ENCODE results near the gene DDX27.

Gene DDX27

DNA sequence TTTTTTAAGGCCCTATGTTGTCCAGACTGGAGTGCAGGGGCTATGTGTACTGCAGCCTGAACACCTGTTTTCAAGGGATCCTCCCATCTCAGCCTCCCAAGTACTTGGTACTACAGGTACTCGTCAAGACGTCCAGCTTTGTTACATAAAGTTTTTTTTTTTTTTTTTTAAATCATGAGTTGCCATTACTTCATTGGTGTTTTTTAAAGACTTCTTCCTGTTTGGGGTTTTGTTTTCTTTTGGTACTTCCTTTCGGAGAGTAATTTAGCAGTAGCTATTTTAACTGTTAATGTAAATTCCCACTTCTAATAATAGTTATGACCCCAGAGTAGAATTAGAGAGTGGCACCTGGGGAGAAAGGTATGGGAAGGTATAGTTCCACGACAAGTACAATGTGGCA, 48.1 kb downstream of the DDX27 start:
- TF ChIP-seq, protein P1, sequence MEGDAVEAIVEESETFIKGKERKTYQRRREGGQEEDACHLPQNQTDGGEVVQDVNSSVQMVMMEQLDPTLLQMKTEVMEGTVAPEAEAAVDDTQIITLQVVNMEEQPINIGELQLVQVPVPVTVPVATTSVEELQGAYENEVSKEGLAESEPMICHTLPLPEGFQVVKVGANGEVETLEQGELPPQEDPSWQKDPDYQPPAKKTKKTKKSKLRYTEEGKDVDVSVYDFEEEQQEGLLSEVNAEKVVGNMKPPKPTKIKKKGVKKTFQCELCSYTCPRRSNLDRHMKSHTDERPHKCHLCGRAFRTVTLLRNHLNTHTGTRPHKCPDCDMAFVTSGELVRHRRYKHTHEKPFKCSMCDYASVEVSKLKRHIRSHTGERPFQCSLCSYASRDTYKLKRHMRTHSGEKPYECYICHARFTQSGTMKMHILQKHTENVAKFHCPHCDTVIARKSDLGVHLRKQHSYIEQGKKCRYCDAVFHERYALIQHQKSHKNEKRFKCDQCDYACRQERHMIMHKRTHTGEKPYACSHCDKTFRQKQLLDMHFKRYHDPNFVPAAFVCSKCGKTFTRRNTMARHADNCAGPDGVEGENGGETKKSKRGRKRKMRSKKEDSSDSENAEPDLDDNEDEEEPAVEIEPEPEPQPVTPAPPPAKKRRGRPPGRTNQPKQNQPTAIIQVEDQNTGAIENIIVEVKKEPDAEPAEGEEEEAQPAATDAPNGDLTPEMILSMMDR (conservative IDR thresholded peaks at IDR 0.05): no peak

DNA sequence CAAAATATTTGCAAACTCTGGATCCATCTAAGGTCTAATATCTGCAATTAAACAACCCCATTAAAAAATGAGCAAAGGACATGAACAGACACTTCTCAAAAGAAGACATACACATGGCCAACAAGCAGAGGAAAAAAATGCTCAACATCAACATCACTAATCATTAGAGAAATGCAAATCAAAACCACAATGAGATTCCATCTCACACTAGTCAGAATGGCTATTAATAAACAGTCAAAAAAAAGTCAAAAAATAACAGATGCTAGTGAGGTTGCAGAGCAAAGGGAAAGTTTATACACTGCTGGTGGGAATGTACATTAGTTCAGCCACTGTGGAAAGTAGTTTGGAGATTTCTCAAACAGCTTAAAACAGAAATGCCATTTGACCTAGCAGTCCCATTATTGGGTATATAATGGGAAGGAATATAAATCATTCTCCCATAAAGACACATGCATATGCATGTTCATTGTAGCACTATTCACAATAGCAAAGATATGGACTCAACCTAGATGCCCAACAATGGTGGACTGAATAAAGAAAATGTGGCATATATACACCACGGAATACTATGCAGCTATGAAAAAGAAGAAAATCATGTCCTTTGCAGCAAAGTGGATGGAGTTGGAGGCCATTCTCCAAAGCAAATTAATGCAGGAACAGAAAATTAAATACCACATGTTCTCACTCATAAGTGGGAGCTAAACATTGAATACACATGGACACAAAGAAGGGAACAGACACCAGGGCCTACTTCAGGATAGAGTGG, 49.6 kb downstream of the DDX27 start:
- H3K27ac ChIP-seq: no peak overlapping the region
- TF ChIP-seq, protein P1 (conservative IDR thresholded peaks at IDR 0.05): no peak

More for the DNA sequence above, 48.1 kb downstream of the DDX27 start:
- H3K27ac ChIP-seq: no peak overlapping the region

DNA sequence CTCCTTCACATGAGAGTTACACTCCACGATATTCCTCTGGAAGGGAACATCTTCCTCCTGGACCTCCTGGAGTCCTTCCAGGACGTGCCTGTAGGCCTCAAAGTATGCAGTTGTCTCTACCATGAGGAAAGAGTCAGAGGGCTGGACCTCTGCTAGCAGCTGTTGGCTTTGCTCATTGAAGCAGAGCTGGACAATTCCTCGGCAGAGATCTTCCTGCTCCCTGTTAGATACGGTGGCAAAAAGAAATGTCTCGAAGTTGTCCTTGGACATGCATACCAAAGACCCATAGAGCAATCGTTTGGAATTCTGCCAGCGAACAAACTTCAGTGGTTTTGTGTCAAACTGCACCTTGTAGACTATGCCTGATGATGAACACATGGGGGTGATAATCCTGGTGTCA, 51.0 kb downstream of the DDX27 start:
- no peak overlapping the region for H3K27ac ChIP-seq
- TF ChIP-seq, protein P1 (conservative IDR thresholded peaks at IDR 0.05): no peak

DNA sequence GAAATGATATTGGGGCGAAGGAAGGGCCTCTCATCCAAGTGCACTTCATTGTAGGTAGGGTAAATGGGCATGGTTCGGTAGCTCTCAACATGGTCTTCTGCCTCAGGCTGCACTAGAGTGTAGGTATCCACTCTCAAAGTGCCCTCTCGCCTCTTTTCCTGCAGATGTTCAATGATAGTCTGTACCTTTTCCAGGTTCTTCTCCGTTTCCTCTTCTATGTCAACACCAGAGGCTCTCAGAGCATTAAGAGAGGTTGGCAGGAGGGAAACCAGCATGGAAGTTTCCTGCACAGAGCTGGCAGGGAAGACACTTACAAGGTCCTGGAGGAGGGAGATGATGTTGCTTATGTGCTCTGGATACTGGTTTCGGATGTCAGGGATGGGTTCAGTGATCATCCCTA, 51.5 kb downstream of the DDX27 start:
- TF ChIP-seq, protein P1 (conservative IDR thresholded peaks at IDR 0.05): no peak
- no peak overlapping the region for H3K27ac ChIP-seq

DNA sequence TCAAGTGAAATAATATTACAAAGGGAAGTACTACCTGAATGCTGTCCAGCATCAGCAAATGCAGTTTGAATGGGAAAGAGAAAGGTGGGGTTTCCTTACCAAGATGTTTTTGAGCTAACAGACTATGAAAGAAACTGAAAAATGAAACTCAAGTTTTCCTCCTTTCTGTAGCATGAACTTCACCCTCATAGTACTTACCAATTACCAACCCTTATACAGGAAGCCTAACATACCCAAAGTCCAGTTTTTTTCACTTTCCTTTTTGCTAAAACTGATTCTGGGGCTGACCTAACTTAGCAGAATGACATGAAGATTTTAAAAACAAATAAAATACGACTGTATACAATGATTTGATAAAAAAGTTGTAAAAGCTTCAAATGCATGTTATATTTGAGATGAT, 53.4 kb downstream of the DDX27 start:
- TF ChIP-seq, protein P1 (conservative IDR thresholded peaks at IDR 0.05): no peak
- no peak overlapping the region for H3K27ac ChIP-seq

DNA sequence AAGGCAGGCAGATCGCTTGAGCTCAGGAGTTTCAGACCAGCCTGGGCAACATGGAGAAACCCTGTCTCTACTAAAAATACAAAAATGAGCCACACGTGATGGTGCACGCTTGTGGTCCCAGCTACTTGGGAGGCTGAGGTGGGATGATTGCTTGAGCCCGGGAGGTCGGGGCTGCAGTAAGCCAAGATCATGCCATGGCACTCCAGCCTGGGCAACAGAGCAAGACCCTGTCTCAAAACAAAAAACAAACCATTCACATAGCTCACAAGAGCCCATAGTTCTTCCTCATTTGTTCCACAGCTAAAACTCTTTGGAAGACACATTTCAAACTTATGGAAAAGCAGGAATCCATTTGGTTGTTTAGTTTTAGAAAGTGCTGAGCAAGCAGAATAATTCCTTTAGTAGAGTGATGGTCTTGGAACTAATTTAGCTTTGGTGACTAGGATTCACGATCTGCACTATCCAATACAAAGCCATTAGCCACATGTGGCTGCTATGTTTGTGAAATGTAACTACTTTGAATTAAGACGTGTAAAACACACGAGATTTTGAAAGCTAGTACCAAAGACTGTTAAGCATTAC, 54.6 kb downstream of the DDX27 start:
- no peak overlapping the region for H3K27ac ChIP-seq

DNA sequence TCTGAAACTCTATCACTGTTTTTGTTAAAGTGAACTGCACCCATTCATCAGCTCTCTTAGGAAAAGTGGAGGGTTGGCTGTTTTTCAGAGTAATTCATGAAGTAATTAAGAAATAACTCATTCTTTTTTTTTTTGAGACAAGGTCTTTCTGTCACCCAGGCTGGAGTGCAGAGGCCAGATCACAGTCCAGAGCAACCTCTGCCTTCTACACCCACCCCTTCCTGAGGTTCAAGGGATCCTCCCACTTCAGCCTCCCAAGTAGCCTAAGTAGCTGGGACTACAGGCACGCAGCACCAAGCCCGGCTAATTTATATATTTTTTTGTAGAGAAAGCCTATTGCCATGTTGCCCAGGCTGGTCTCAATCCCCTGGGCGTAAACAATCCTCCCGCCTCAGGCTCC, 56.0 kb downstream of the DDX27 start:
- TF ChIP-seq, protein P1 (conservative IDR thresholded peaks at IDR 0.05): no peak
- H3K27ac ChIP-seq: peak overlapping the region; percentile 94; the same call in 1 of the 2 replicates

More for the DNA sequence above, 54.6 kb downstream of the DDX27 start:
- TF ChIP-seq, protein P1 (conservative IDR thresholded peaks at IDR 0.05): no peak
